Inferior parietal cortex (tissue), 1 donor: ENCODE data around the gene H3-3A.
A peak's percentile ranks its signal among the peaks of the same experiment; 100 is the strongest.
"Not testable (repeated sequence)": the region's sequence is repeated elsewhere in the genome, so short reads cannot be mapped to it uniquely, and the experiment has no call there.

Experiments
- DNase-seq: peaks from one replicate; pipeline ENCODE4 v3.0.0-alpha.2; 2016; ENCODE audit errors: extremely low spot score

Gene H3-3A

DNA sequence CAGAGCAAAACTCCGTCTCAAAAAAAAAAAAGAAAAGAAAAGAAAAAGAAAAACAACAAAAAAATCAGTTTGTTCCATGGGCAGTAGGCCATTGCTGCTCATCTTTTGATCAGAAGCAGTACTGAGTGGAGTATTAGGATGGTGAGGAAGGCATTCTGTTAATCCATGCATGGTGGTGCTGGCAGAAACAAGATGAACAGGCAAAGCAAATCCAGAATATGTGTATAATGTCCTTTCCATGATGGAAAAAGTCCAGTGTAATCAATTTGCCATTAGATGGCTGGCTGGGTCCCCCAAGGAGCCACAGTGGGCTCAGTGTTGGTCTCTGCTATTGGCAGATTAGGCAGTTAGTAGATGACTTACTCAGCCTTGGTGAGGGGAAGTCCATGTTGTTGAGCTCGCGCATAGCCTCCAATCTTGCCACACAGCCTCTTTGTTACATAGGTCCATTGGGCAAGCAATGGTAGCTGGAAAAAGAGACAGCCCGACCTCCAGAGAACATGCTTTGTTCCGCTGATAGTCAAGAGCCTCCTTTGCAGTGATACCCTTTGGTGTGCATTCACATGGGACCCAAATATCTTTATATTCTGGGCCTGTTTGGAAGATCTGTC is 23.3 kb downstream of the H3-3A start:
- DNase-seq: no peak

DNA sequence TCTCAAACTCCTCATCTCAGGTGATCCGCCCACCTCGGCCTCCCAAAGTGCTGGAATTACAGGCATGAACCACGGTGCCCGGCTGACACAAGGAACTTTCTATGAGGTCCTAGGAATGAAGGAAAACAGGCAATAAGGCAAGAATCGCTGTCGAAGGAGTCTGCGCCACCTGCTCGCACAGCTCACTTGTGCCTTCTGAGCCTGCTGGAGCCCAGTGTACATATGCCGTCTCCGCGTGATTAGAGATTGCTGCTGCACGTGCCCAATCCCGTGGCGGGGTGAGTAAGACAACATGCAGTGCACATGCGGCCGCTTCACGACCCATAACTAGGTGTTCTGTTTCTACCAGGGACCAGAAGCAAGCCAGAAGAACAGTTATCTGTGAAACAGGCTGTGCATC is 24.3 kb downstream of the H3-3A start:
- DNase-seq: no peak

DNA sequence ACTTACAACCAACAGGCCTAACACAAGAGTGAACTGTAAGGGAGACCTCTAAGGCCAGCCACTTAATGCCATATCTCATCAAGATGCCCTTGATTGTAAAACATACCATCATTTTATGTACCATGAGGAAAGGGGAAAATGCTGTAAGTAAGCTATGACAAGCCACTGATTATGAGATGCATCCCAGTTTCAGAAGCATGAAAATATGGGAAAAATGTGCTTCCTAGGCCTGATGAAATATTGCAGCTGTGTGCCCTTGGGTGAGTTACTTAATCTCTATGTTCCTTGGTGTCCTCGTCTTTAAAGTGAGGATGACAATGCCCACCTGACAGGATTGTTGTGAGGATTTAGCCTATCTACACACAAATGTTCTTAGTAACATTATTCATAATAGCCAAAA is 28.9 kb downstream of the H3-3A start:
- no peak for DNase-seq

DNA sequence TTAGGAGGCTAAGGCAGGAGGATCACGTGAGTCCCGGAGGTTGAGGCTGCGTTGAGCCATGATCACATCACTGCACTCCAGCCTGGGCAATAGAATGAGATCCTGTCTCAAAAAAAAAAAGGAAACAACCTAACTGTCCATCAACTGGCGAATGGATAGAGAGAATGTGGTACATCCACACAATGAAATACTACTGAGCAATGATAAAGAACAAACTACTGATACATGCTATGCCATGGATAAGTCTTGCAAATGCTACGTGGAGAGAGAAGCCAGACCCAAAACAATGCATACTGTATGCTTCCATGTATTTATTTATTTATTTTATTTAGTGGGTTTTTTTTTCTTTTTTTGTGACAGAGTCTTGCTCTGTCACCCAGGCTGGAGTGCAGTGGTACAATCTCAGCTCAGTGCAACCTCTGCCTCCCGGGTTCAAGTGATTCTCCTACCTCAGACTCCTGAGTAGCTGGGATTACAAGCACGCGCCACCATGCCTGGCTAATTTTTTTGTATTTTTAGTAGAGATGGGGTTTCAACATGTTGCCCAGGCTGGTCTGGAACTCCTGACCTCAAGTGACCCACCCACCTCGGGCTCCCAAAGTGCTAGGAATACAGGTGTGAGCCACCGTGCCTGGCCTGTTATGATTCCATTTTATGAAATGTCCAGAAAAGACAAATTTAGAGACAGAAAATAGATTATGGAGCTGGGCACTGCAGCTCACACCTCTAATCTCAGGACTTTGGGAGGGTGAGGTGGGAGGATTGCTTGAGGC is 29.7 kb downstream of the H3-3A start:
- DNase-seq: not testable (repeated sequence)

DNA sequence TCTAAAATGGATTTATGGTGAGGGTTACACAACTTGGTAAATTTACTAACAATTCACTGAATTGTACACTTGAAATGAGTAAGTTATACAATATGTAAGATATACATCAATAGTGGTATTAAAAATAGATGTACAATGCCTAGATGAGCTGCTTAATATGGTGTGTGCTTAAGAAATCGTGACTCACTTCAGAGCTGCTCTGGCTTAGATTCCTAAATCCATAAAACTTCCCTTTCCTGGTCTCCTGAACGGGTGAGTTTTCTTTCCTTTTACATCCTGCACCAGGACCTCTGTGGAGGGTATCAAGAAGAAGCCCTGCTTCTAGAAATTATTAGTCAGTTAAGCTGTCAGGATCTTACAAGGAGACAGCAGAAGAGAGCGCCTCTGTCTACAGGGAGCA is 30.4 kb downstream of the H3-3A start:
- no peak for DNase-seq

DNA sequence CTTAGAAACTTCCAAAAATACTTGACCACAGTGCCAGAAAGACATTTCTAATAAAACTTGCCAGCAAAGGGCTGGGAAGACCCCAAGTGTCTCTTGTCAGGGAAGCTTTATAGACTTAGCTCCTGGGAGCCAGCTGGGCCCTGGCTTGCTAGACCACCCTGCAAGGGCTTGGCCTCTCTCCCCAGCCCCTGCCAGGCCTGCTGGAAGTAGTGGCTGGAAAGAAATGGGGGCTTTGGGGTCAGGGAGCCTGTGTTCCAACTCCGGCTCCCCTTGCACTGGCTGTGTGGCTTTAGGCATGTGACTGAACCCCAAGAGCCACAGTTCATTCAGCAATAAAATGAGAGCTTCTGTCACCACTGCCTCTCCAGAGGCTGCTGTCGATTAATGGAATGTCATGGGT is 31.1 kb downstream of the H3-3A start:
- no peak for DNase-seq

DNA sequence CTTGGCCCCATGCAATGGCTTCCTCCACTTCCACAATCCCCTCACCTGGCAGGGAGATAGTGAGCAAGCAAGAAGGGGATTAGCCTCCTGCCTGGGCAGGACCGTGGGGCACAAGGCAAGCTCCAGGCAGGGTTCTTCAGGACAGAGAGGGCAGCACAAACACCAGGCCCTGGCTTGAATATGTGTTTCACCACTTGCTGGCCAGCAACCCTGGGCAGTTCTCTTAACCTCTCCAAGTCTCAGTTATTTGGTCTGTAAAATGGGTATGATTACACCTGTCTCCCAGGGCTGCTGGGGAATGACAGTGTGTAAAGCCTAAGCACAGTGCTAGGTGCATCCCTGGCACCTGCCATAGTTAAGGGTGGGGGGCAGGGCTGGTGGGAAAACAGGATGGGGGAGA is 31.9 kb downstream of the H3-3A start:
- no peak for DNase-seq

DNA sequence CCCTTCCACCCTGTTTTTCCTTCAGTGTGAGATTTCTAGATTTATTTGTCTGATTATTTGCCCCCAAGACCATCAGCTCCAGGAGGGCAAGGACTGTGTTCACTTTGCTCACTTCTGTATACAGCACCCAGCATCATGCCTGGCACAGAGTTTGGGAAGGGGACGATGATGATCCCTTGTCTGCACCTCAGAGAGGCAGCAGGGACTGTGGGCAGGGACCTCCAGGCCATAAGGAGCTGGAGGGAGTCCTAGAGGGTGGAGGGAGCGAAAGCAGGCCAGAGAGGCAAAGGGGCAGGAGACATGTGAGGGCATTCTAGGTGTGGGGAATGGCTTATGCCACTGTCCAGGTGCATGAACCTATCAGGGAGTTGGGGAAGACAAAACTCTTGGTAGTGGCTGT is 32.8 kb downstream of the H3-3A start:
- no peak for DNase-seq

DNA sequence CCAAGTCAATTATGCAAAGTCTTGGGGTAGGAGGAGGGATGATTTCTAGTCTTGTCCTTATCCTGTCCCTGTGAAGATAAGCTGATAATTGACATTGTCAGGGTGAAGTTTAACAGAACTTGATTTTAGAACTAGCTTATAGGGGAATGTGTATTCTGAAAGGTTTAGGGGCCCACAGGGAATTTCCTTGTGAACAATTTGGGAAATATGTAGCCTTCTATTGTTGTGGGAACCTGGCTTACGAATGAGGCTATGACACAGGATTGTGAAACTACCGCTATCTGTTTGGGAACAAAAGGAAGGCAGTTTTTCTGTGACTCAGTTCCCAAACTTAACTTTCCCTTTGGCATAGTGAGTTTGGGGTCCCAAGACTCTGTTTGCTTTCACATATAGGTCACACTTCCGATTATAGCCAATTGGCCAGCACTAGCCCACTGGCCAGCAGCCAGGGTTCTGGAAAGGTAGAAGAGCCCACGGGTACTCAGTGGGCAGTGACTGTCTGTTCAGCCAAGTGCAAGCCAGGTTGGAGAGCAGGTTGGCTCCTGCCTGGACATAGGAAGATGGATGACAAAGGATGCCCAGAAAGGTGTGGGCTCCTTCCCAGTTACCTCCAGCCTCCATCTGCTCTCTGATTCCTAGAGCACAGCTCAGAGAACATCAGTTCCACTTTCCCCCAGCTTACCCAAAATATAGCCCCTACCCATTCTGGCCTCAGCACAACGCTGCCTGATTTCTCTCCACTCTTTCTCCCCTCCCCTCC is 35.5 kb downstream of the H3-3A start:
- DNase-seq: no peak

DNA sequence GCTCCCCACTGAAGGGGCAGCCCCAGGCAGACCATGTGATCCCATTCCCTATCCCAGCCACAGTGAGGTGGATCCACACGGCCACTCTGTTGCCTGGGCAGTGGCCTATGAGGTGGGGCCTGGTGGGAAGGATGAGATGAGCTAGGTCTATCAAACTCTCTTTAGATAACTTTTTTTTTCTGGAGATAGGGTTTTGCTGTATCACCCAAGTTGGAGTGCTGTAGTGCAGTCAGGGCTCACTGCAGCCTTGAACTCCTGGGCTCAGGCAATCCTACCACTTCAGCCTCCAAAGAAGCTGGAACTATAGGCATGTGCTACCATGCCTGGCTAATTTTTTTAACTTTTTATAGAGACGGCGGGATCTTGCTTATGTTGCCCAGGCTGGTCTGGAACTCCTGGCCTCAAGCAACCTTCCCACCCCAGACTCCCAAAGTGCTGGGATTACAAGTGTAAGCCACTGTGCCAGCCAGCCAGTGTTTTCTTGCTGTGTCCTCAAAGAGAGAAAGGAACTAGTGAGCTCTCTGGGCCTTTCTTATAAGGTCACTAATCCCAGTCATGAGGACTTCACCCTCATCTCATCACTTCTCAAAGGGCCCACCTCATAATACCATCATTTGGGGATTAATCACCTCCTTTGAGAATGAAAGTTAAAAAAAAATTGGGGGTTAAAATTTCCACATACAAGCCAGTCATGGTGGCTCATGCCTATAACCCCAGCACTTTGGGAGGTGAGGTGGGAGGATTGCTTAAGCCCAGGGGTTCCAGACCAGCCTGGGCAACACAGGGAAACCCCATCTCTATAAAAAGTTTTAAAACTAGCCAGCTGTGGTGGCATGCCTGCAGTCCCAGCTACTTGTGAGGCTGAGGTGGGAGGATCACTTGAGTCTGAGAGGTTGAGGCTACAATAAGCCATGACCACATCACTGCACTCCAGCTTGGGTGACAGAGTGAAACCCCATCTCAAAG is 36.6 kb downstream of the H3-3A start:
- DNase-seq: no peak

DNA sequence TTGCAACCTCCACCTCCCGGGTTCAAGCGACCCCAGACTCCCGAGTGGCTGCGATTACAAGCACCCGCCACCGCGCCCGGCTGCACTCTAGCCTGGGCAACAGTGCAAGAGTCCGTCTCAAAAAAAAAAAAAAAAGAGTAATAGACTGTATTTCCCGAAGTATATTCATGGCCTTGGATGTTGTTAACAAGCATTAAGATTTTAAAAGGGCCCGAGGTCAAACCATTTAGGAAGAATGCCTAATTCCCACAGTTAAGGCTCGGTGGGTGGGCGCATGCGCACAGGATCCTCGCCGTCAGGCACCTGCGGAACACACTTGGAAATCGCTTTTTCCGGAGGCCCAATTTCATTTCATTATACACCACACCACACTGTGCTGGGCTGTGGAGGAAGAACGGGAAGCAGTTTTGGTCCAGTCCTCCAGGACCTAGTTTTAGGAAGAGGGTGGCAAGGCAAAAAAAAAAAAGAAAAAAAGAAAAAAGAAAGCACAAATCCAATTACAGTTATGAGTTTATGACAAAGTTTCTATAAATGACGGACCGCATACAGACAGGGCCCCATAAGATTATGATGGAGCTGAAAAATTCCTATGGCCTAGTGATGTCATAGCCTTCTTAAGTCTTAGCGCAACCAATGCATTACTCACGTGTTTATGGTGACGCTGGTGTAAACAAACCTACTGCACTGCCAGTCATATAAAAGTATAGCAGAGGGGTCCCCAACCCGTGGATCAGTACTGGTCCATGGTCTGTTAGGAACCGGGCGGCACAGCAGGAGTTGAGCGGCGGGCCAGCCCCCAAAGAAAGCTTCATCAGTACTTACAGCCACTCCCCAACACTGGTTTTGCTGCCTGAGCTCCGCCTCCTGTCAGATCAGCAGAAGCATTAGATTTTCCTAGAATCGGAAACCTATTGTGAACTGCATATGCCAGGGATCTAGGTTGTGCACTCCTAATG is 38.2 kb downstream of the H3-3A start:
- peak; percentile 36 for DNase-seq

DNA sequence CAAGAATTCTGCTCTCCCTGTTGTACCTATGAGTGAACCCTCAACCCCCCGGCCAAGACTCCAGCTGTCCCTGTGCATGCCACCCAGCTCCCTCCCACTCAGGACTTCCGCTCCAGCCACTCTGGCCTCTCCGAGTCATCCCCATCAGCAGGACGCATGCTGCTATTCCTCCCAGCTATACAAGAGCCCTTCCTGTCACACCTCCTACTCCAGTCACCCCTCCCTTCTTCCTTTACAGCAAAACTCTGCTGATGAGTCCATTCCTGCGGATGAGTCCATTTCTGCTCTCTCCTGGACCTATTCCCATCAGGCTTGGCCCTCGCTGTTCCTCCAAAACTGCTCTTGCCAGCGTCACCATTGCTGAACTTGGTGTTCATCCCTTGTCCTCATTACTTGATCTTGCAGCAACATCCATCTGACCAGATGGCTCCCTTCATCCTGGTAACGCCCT is 42.2 kb downstream of the H3-3A start:
- no peak for DNase-seq

DNA sequence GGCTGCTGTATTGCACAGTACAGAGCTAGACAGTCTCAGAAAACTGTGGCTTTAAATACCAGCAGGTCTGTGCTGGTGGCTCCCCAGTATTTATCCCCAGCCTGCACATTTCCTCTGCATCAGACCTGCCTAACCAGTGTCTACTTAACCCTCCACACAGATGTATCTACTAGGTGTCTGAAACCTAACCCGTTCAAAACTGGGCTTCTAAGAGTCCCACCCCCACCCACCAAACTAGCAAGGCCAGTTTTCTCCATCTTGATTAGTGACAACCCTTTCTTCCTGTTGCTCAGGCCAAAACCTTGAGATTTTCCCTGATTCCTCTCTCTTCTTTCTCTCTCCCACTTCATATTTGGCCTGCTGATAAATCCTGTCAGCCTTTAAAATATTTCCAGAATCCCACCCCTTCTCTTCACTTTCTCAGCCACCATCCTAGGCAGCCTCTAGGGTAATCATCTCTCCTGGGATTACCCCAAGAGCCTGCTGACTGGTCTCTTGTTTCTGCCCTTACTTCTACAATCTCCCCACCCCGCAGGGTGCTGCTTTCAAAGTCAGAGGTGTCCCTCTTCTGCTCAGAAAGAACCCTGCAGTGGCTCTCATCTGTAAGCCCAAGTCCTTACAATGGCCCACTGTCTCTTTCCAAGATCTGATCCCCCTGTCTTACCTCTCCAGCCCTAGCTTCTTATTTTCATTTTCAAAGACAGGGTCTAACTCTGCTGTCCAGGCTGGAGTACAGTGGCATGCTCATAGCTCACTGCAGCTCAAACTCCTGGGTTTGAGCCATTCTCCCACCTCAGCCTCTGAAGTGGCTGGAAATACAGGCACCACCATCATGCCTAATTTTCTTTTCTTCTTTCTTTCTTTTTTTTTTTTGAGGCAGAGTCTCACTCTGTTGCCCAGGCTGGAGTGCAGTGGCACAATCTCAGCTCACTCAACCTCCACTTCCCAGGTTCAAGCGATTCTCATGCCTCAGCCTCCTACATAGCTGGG is 45.2 kb downstream of the H3-3A start:
- DNase-seq: no peak

DNA sequence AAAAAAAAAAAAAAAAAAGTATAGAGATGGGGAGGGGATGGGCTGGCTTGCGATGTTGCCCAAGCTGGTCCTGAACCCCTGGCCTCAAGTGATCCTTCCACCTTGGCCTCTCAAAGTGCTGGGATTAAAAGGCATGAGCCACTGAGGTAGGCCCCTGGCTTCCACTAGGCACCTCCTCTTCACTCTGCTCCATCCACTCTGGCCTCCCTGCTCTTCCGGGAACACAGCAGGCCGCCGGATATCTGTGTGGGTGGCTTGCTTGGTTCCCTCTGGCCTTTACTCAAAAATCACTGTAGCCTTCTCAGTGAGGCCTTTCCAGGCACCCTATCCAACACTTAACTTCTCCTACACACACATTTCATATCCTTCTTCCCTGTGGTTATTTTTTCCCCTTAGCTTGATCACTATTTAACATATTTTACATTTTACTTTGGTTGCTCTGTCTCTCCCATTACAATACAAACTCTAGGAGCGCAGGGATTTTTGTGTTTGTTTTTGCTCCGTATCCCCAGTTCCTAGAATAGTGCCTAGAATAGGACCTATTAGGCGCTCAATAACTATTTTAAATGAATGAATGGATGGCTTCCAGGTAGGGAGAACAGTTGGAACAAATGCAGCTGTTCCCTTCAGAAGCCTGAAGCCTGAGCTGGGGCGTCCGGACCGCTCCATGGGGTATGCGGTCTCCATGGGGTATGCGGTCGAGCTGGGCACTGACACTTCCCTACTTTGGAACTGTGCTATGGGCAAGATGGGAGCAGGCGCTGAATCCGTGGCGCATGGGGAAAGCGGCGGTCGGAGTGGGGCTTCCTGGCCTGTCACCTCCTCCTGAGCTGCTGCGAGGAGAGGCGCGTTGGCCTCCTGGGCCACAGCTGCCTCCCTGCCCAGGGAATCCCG is 46.7 kb downstream of the H3-3A start:
- DNase-seq: no peak

DNA sequence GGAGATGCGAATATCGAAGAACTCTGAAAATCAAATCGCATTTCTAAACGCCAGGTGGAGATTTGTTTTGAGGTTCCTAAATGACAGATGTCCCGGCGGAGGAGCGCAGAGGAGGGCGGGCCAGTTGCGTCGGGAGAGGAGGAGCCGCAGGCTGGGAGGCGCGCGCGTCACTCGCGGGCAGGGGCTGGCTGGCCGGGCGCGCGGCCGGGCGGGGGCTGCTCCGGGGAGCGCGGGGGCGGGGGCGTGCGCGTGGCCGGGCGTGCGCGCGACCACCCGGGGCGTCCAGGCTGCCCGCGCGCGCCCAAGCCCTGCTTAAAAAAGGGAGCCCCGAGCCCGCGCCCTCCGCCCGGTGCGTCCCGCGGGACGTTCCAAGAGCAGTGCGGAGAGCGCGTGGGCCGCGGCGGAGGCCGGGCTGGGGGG is 47.3 kb downstream of the H3-3A start:
- peak; percentile 85 for DNase-seq

DNA sequence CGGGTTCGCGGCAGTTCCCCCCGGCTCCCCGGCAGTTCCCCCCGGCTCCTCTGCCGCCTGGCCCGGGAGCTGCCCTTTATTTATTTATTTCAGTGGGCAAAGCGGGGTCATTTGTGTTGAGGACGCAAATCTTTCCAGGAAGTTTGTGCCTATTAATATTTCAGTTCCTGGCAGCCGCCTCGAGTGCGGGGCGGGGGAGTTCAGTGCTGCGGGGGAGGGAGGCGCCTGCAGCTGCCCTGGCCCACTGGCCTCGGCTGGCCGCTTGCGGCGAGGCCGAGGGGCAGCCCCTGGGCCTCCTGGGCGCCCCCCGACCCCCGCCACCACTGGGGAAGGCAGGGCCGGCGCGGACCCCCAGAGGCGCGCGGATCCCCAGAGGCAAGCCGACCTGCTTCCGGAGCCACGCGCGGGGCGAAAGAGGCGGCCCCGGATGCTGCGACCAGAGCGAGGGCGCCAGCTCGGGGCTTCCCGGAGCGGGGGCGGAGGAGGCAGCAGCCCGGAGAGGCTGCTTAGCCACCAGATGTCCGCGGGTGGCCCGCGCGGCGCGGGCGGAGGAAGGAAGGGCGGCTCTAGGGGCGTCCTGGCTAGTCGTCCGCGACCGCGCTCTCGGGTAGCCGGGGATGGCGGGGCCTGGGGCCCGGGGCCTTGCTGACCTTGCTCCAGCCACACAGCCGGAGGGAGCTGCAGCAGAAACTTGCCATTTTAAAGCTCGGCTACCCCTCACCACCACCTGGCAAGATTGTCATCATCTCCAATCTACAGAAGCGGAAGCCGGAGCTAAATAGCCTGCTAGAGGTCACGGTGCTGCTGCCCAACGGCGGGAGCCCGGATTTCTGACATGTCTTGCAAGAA is 48.0 kb downstream of the H3-3A start:
- DNase-seq: peak; percentile 54
